SK-N-DZ (cell line): Measurements from ENCODE around the gene BAG1. TPM values are rescaled to one million over a fixed set of nuclear protein-coding genes. Genes with fewer than 3 reads are reported as not detected.

Experiments
- DNase-seq: peaks from one replicate; pipeline ENCODE4 v3.0.0-alpha.2; 2015; ENCODE audit warnings: low spot score
- polyA plus RNA-seq, 2 experiments: library from polyadenylated mRNA; depleted of rRNA; stranded (reverse); fragments of >200 nt; gene quantifications; 2 replicates each; pipeline ENCODE4 v1.2.3, GENCODE V29; 2014

The BAG1 gene
- polyA plus RNA-seq (2014; cell fraction: cytosol; rRNA removed): 115 and 124 TPM in 2 replicates
- 66.0 and 71.5 TPM in 2 replicates for polyA plus RNA-seq (2014; cell fraction: nucleus; rRNA removed)

- peak; percentile 99 for DNase-seq
These were observed at the start of gene BAG1, which contains the start of gene CHMP5 for GRCh38 chr9:33264473-33265177. TSS of gene BAG1 (minus strand) at chr9:33264708. TSS of gene CHMP5 (plus strand) at chr9:33265049. CDS start at chr9:33265079, 30 bp downstream.

- DNase-seq: no peak
These were observed 47.4 kb upstream of the BAG1 start for GRCh38 chr9:33311953-33312352.

- no peak for DNase-seq
These were observed 46.2 kb upstream of the BAG1 start for GRCh38 chr9:33310748-33311147.

GRCh38 chr9:33309903-33310302 is 45.4 kb upstream of the BAG1 start:
- DNase-seq: no peak

- no peak for DNase-seq
These were observed 42.6 kb upstream of the BAG1 start for GRCh38 chr9:33307067-33307466.

GRCh38 chr9:33306037-33306436 is 41.5 kb upstream of the BAG1 start:
- DNase-seq: no peak

GRCh38 chr9:33304362-33304761 is 39.9 kb upstream of the BAG1 start:
- no peak for DNase-seq

GRCh38 chr9:33300546-33300945 is 36.0 kb upstream of the BAG1 start:
- DNase-seq: no peak

GRCh38 chr9:33297432-33297831 is 32.9 kb upstream of the BAG1 start:
- no peak for DNase-seq

- DNase-seq: no peak
These were observed 31.1 kb upstream of the BAG1 start for GRCh38 chr9:33295571-33295970.

GRCh38 chr9:33294670-33295432 is 30.3 kb upstream of the BAG1 start:
- DNase-seq: no peak

- no peak for DNase-seq
These were observed 29.3 kb upstream of the BAG1 start for GRCh38 chr9:33293782-33294181.

- no peak for DNase-seq
These were observed 27.4 kb upstream of the BAG1 start for GRCh38 chr9:33291901-33292300.

- no peak for DNase-seq
These were observed 26.5 kb upstream of the BAG1 start for GRCh38 chr9:33291031-33291397.

GRCh38 chr9:33290247-33291030 is 25.9 kb upstream of the BAG1 start, which contains the start of gene NFX1:
TSS of gene NFX1 (plus strand) at chr9:33290516. CDS start at chr9:33290573, 57 bp downstream.
- peak; percentile 97 for DNase-seq

- DNase-seq: no peak
These were observed 25.4 kb upstream of the BAG1 start for GRCh38 chr9:33289936-33290246.

GRCh38 chr9:33289496-33289895 is 25.0 kb upstream of the BAG1 start:
- DNase-seq: no peak

- no peak for DNase-seq
These were observed 24.4 kb upstream of the BAG1 start for GRCh38 chr9:33288828-33289483.

- DNase-seq: no peak
These were observed 23.7 kb upstream of the BAG1 start for GRCh38 chr9:33288235-33288634.

GRCh38 chr9:33287087-33287490 is 22.6 kb upstream of the BAG1 start:
- peak; percentile 38 for DNase-seq

GRCh38 chr9:33285502-33285901 is 21.0 kb upstream of the BAG1 start:
- DNase-seq: no peak

- DNase-seq: no peak
These were observed 13.0 kb upstream of the BAG1 start for GRCh38 chr9:33277484-33277883.
